Nephron (organoid): Measurements from ENCODE around the gene PTPRD.

ENCODE experiments used
- H3K27ac Mint-ChIP-seq, 3 experiments: 2 replicates each; pipeline ENCODE4 v1.8.0; 2020; ENCODE audit warnings: mixed read lengths in 3 of 3, mild to moderate bottlenecking in 2 of 3, moderate library complexity in 1 of 3
- H3K27me3 Mint-ChIP-seq: 2 replicates; pipeline ENCODE4 v1.8.0; 2021; ENCODE audit warnings: low read depth, mild to moderate bottlenecking, moderate library complexity, mixed read lengths
- H3K36me3 Mint-ChIP-seq: 2 replicates; pipeline ENCODE4 v1.8.0; 2020; ENCODE audit warnings: low read depth, mixed read lengths
- H3K4me1 Mint-ChIP-seq: 2 replicates; pipeline ENCODE4 v1.8.0; 2020; ENCODE audit warnings: mixed read lengths
- H3K4me3 Mint-ChIP-seq, 3 experiments: 2 replicates each; pipeline ENCODE4 v1.8.0; 2020; ENCODE audit warnings: mild to moderate bottlenecking in 3 of 3, mixed read lengths in 3 of 3, moderate library complexity in 2 of 3
- H3K9me3 Mint-ChIP-seq: 2 replicates; pipeline ENCODE4 v1.8.0; 2020; ENCODE audit warnings: mixed read lengths
- CTCF ChIP-seq, 3 experiments: fragments of 200-600 bp; sonication (generic); IDR thresholded peaks; one replicate each; pipeline ENCODE4 v1.5.0; 2021; ENCODE audit warnings: antibody characterized with exemption in 3 of 3; ENCODE audit not compliant: unreplicated experiment in 3 of 3

The PTPRD gene

DNA sequence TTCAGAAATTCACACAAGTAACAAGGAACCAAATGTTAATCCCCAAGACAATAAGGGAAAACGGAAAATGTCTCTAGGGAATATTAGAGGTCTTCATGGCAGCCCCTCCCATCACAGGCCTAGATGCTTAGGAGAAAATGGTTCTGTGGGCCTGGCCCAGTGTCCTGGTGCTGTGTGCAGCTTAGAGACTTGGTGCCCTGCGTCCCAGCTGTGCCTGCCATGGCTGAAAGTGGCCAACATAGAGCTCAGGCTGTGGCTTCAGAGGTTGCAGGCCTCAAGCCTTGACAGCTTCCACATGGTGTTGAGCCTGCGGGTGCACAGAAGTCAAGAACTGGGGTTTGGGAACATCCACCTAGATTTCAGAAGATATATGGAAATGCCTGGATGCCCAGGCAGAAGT is 942.3 kb downstream of the PTPRD start:
- Mint-ChIP-seq H3K27ac (no peak overlapping the region), H3K36me3 (no peaks in the 10 kb centered on the region), H3K27me3 (no peaks in the 10 kb centered on the region), H3K4me3 (no peak overlapping the region), H3K4me1 (no peaks in the 10 kb centered on the region), H3K9me3 (no peaks in the 10 kb centered on the region)
- no peak for TF ChIP-seq CTCF (IDR thresholded peaks at IDR 0.05; ENCODE audit: unreplicated experiment in 3 of 3)

- H3K9me3 Mint-ChIP-seq: no peaks in the 10 kb centered on the region
- H3K4me3 Mint-ChIP-seq: no peak overlapping the region
- H3K36me3 Mint-ChIP-seq: no peaks in the 10 kb centered on the region
- TF ChIP-seq CTCF (IDR thresholded peaks at IDR 0.05; ENCODE audit: unreplicated experiment in 3 of 3): no peak
- H3K27me3 Mint-ChIP-seq: no peaks in the 10 kb centered on the region
- H3K4me1 Mint-ChIP-seq: no peaks in the 10 kb centered on the region
- no peak overlapping the region for H3K27ac Mint-ChIP-seq
Observed at GRCh38 chr9:9645006-9645405, 967.8 kb downstream of the PTPRD start.

DNA sequence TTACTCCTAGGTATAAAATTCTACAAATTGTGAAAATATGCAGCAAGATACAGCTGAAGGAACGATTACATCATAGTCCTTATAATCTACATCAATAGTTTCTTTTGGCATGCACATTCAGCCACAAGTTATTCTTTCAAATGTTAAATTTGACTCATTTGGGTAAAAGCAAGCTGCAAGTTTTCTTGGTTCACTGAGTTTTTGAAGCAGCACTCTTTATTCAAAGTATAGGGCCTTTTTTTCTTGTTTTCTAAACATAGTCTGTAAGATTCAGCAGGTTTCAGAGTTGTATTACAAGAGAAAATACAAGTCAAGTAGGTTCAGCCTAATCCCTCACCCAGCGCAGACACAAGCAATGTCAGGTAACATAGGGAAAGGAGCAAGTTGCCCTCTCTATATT is 981.5 kb downstream of the PTPRD start:
- no peak overlapping the region for H3K4me3 Mint-ChIP-seq
- H3K27me3 Mint-ChIP-seq: no peaks in the 10 kb centered on the region
- TF ChIP-seq CTCF (IDR thresholded peaks at IDR 0.05; ENCODE audit: unreplicated experiment in 3 of 3): no peak
- no peak overlapping the region for H3K27ac Mint-ChIP-seq
- H3K9me3 Mint-ChIP-seq: no peaks in the 10 kb centered on the region
- no peaks in the 10 kb centered on the region for H3K4me1 Mint-ChIP-seq
- H3K36me3 Mint-ChIP-seq: no peaks in the 10 kb centered on the region

DNA sequence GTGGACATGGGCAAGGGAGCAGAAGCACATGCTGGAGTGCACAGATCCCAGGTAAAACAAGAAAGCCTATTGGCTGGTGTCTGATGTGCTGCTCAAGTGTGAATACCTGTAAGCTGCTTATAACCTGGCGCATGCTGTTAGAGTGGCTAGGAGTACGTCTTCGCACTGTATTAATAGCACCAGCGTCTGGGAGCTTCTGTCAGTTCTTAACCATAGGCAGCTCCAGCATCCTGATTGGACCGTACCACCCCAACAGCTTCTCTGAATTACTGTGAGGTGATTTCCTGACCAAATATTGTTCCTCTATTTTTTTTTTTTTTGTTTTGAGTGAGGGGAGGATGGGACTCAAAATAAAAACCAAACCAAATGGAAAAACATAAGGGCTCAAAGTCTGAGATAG is 987.6 kb downstream of the PTPRD start:
- H3K27ac Mint-ChIP-seq: no peak overlapping the region
- H3K4me1 Mint-ChIP-seq: no peaks in the 10 kb centered on the region
- no peak for TF ChIP-seq CTCF (IDR thresholded peaks at IDR 0.05; ENCODE audit: unreplicated experiment in 3 of 3)
- no peaks in the 10 kb centered on the region for H3K27me3 Mint-ChIP-seq
- H3K4me3 Mint-ChIP-seq: no peak overlapping the region
- no peaks in the 10 kb centered on the region for H3K9me3 Mint-ChIP-seq
- H3K36me3 Mint-ChIP-seq: no peaks in the 10 kb centered on the region

GRCh38 chr9:9623506-9623905 is 989.3 kb downstream of the PTPRD start:
- Mint-ChIP-seq H3K4me3 (no peak overlapping the region), H3K27ac (no peak overlapping the region), H3K27me3 (no peaks in the 10 kb centered on the region), H3K36me3 (no peaks in the 10 kb centered on the region), H3K4me1 (no peaks in the 10 kb centered on the region), H3K9me3 (no peaks in the 10 kb centered on the region)
- TF ChIP-seq CTCF (IDR thresholded peaks at IDR 0.05; ENCODE audit: unreplicated experiment in 3 of 3): no peak

GRCh38 chr9:9621355-9621940 is 991.4 kb downstream of the PTPRD start:
- Mint-ChIP-seq H3K36me3 (no peaks in the 10 kb centered on the region), H3K9me3 (peaks cover 2% of the 10 kb centered on the region), H3K27me3 (no peaks in the 10 kb centered on the region), H3K27ac (no peak overlapping the region), H3K4me1 (no peaks in the 10 kb centered on the region), H3K4me3 (no peak overlapping the region)
- no peak for TF ChIP-seq CTCF (IDR thresholded peaks at IDR 0.05; ENCODE audit: unreplicated experiment in 3 of 3)
